ENCODE data around the gene MARCHF10. TPM values are rescaled to one million over a fixed set of nuclear protein-coding genes. Genes with fewer than 3 reads are reported as not detected.

The MARCHF10 gene
- total RNA-seq, 1 donor: not detected

GRCh38 chr17:62684179-62684578 lies 123.9 kb downstream of the MARCHF10 start:
- Histone ChIP-seq H3K9me3 (ENCODE audit: low read depth, low read length) (no peaks in the 10 kb centered on the region), H3K27me3 (ENCODE audit: insufficient read depth, low read length) (no peaks in the 10 kb centered on the region), H3K4me1 (ENCODE audit: insufficient read depth, low read length) (no peaks in the 10 kb centered on the region), H3K4me3 (ENCODE audit: low read length) (no peak overlapping the region)

- Histone ChIP-seq H3K4me3 (ENCODE audit: low read length) (no peak overlapping the region), H3K27me3 (ENCODE audit: insufficient read depth, low read length) (no peaks in the 10 kb centered on the region), H3K4me1 (ENCODE audit: insufficient read depth, low read length) (no peaks in the 10 kb centered on the region)
Observed at GRCh38 chr17:62681939-62682381, 126.2 kb downstream of the MARCHF10 start.

GRCh38 chr17:62681061-62681938 lies 126.8 kb downstream of the MARCHF10 start:
- no peaks in the 10 kb centered on the region for H3K9me3 ChIP-seq (ENCODE audit: low read depth, low read length)
- no peaks in the 10 kb centered on the region for H3K27me3 ChIP-seq (ENCODE audit: insufficient read depth, low read length)
- no peak overlapping the region for H3K4me3 ChIP-seq (ENCODE audit: low read length)
- H3K4me1 ChIP-seq (ENCODE audit: insufficient read depth, low read length): no peaks in the 10 kb centered on the region

More at GRCh38 chr17:62681939-62682381, 126.2 kb downstream of the MARCHF10 start:
- H3K9me3 ChIP-seq (ENCODE audit: low read depth, low read length): no peaks in the 10 kb centered on the region

GRCh38 chr17:62680541-62681052 lies 127.5 kb downstream of the MARCHF10 start:
- H3K4me3 ChIP-seq (ENCODE audit: low read length): no peak overlapping the region
- no peaks in the 10 kb centered on the region for H3K4me1 ChIP-seq (ENCODE audit: insufficient read depth, low read length)
- H3K27me3 ChIP-seq (ENCODE audit: insufficient read depth, low read length): no peaks in the 10 kb centered on the region
- no peaks in the 10 kb centered on the region for H3K9me3 ChIP-seq (ENCODE audit: low read depth, low read length)

- no peaks in the 10 kb centered on the region for H3K27me3 ChIP-seq (ENCODE audit: insufficient read depth, low read length)
- H3K4me3 ChIP-seq (ENCODE audit: low read length): no peak overlapping the region
- H3K9me3 ChIP-seq (ENCODE audit: low read depth, low read length): no peaks in the 10 kb centered on the region
- H3K4me1 ChIP-seq (ENCODE audit: insufficient read depth, low read length): no peaks in the 10 kb centered on the region
Observed at GRCh38 chr17:62679866-62680377, 128.2 kb downstream of the MARCHF10 start.

- H3K4me3 ChIP-seq (ENCODE audit: low read length): no peak overlapping the region
Observed at GRCh38 chr17:62678214-62678919, 129.7 kb downstream of the MARCHF10 start.

GRCh38 chr17:62676952-62677596 lies 131.0 kb downstream of the MARCHF10 start:
- Histone ChIP-seq H3K27me3 (ENCODE audit: insufficient read depth, low read length) (no peaks in the 10 kb centered on the region), H3K4me1 (ENCODE audit: insufficient read depth, low read length) (no peaks in the 10 kb centered on the region), H3K4me3 (ENCODE audit: low read length) (no peak overlapping the region), H3K9me3 (ENCODE audit: low read depth, low read length) (no peaks in the 10 kb centered on the region)

More at GRCh38 chr17:62678214-62678919, 129.7 kb downstream of the MARCHF10 start:
- Histone ChIP-seq H3K27me3 (ENCODE audit: insufficient read depth, low read length) (no peaks in the 10 kb centered on the region), H3K4me1 (ENCODE audit: insufficient read depth, low read length) (no peaks in the 10 kb centered on the region), H3K9me3 (ENCODE audit: low read depth, low read length) (no peaks in the 10 kb centered on the region)

- H3K9me3 ChIP-seq (ENCODE audit: low read depth, low read length): no peaks in the 10 kb centered on the region
- H3K4me3 ChIP-seq (ENCODE audit: low read length): no peak overlapping the region
- no peaks in the 10 kb centered on the region for H3K27me3 ChIP-seq (ENCODE audit: insufficient read depth, low read length)
- H3K4me1 ChIP-seq (ENCODE audit: insufficient read depth, low read length): no peaks in the 10 kb centered on the region
Observed at GRCh38 chr17:62676231-62676943, 131.7 kb downstream of the MARCHF10 start.

GRCh38 chr17:62675701-62676100 lies 132.4 kb downstream of the MARCHF10 start:
- H3K4me3 ChIP-seq (ENCODE audit: low read length): no peak overlapping the region
- no peaks in the 10 kb centered on the region for H3K27me3 ChIP-seq (ENCODE audit: insufficient read depth, low read length)
- H3K4me1 ChIP-seq (ENCODE audit: insufficient read depth, low read length): no peaks in the 10 kb centered on the region
- H3K9me3 ChIP-seq (ENCODE audit: low read depth, low read length): no peaks in the 10 kb centered on the region

- H3K27me3 ChIP-seq (ENCODE audit: insufficient read depth, low read length): no peaks in the 10 kb centered on the region
- no peaks in the 10 kb centered on the region for H3K9me3 ChIP-seq (ENCODE audit: low read depth, low read length)
- no peaks in the 10 kb centered on the region for H3K4me1 ChIP-seq (ENCODE audit: insufficient read depth, low read length)
- no peak overlapping the region for H3K4me3 ChIP-seq (ENCODE audit: low read length)
Observed at GRCh38 chr17:62675260-62675659, 132.9 kb downstream of the MARCHF10 start.

GRCh38 chr17:62674841-62675240 lies 133.3 kb downstream of the MARCHF10 start:
- no peaks in the 10 kb centered on the region for H3K9me3 ChIP-seq (ENCODE audit: low read depth, low read length)
- H3K27me3 ChIP-seq (ENCODE audit: insufficient read depth, low read length): no peaks in the 10 kb centered on the region
- H3K4me1 ChIP-seq (ENCODE audit: insufficient read depth, low read length): no peaks in the 10 kb centered on the region
- no peak overlapping the region for H3K4me3 ChIP-seq (ENCODE audit: low read length)

- Histone ChIP-seq H3K27me3 (ENCODE audit: insufficient read depth, low read length) (no peaks in the 10 kb centered on the region), H3K4me1 (ENCODE audit: insufficient read depth, low read length) (no peaks in the 10 kb centered on the region), H3K9me3 (ENCODE audit: low read depth, low read length) (no peaks in the 10 kb centered on the region), H3K4me3 (ENCODE audit: low read length) (no peak overlapping the region)
Observed at GRCh38 chr17:62674363-62674739, 133.8 kb downstream of the MARCHF10 start.

GRCh38 chr17:62673614-62674362 lies 134.3 kb downstream of the MARCHF10 start:
- Histone ChIP-seq H3K9me3 (ENCODE audit: low read depth, low read length) (no peaks in the 10 kb centered on the region), H3K4me1 (ENCODE audit: insufficient read depth, low read length) (no peaks in the 10 kb centered on the region), H3K4me3 (ENCODE audit: low read length) (no peak overlapping the region), H3K27me3 (ENCODE audit: insufficient read depth, low read length) (no peaks in the 10 kb centered on the region)

GRCh38 chr17:62672957-62673356 lies 135.2 kb downstream of the MARCHF10 start:
- Histone ChIP-seq H3K4me1 (ENCODE audit: insufficient read depth, low read length) (no peaks in the 10 kb centered on the region), H3K9me3 (ENCODE audit: low read depth, low read length) (no peaks in the 10 kb centered on the region), H3K27me3 (ENCODE audit: insufficient read depth, low read length) (no peaks in the 10 kb centered on the region), H3K4me3 (ENCODE audit: low read length) (no peak overlapping the region)

All from mononuclear cell (primary cell).